GM12874 (cell line): ENCODE data around the gene NELL2.

ENCODE experiments used
- TF ChIP-seq, protein P1 (sequence below): IDR thresholded peaks from 2 replicates; pipeline ENCODE4 v1.5.1; 2011; ENCODE audit warnings: low read depth, mild to moderate bottlenecking, control low read depth, low read length, moderate library complexity; ENCODE audit not compliant: insufficient read depth

NELL2 gene

GRCh38 chr12:44846826-44847225 lies 29.3 kb downstream of the NELL2 start:
- TF ChIP-seq, protein P1, sequence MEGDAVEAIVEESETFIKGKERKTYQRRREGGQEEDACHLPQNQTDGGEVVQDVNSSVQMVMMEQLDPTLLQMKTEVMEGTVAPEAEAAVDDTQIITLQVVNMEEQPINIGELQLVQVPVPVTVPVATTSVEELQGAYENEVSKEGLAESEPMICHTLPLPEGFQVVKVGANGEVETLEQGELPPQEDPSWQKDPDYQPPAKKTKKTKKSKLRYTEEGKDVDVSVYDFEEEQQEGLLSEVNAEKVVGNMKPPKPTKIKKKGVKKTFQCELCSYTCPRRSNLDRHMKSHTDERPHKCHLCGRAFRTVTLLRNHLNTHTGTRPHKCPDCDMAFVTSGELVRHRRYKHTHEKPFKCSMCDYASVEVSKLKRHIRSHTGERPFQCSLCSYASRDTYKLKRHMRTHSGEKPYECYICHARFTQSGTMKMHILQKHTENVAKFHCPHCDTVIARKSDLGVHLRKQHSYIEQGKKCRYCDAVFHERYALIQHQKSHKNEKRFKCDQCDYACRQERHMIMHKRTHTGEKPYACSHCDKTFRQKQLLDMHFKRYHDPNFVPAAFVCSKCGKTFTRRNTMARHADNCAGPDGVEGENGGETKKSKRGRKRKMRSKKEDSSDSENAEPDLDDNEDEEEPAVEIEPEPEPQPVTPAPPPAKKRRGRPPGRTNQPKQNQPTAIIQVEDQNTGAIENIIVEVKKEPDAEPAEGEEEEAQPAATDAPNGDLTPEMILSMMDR = no peak

GRCh38 chr12:44842669-44843068 lies 33.4 kb downstream of the NELL2 start:
- TF ChIP-seq, protein P1 = no peak

- TF ChIP-seq, protein P1 = no peak
Observed at GRCh38 chr12:44839785-44840184, 36.3 kb downstream of the NELL2 start.

GRCh38 chr12:44837114-44837755 lies 38.9 kb downstream of the NELL2 start:
- TF ChIP-seq, protein P1 = no peak

DNA sequence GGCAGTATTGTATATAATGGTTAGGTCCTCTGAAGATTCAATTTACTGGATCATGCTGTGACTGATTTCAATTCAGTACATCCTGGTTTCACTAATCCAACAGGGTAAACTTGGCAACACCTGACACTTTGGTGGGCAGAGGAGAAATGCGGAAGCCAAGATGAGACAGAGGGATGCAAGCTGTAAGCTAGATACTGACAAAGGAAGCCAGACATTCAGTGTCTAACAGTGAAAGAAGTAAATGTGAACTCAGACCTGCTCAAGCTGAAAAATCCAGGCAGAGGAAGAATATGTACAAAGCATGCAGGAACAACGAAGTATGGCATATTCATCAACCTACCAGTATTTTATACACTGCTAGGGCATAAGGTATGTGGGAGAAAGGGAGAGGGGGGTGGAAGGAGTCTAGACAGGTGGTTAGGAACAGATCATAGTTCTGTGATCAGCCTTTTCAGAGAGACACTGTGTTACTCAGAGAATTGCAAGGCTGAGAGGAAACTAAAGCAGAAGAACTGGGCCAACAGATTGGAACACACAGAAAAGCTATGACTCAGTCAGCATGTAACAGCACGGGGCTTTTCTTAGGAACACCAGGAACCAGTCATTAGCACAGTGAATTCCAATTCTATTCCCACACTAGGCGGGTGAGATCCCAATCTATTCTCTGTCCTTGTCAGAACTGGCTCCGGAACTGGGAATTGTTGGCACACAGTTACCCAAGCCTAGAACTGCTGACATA lies 40.3 kb downstream of the NELL2 start:
- TF ChIP-seq, protein P1 = no peak

GRCh38 chr12:44833561-44833960 lies 42.6 kb downstream of the NELL2 start:
- TF ChIP-seq, protein P1 = no peak

GRCh38 chr12:44830566-44831055 lies 45.5 kb downstream of the NELL2 start:
- TF ChIP-seq, protein P1 = no peak
